Erythroblast (primary cell): Measurements from ENCODE around the gene AFAP1.

Source experiments
- GATA1 ChIP-seq: IDR thresholded peaks from 2 replicates; pipeline ENCODE4 v1.6.1; 2011; ENCODE audit warnings: low read depth, mild to moderate bottlenecking, control low read depth, low read length, moderate library complexity
- POLR2A ChIP-seq: IDR thresholded peaks from 2 replicates; pipeline ENCODE4 v1.6.1; 2011; ENCODE audit warnings: mild to moderate bottlenecking, low read length

GRCh38 chr4:7715271-7716009 lies 224.2 kb downstream of the AFAP1 start:
- TF ChIP-seq POLR2A (no peak), GATA1 (no peak)
